T-cell (primary cell): ENCODE results near the gene UGT1A7. TPM values are rescaled to one million over a fixed set of nuclear protein-coding genes. Genes with fewer than 3 reads are reported as not detected.

Experiments
- ATAC-seq, 4 experiments: fragments of 200-7000 bp in 3 of 4; fragments of 150-1000 bp in 1 of 4; cut with Tn5 transposase; replicated peaks in 1 of 4; 1 replicate in 3 of 4; 2 replicates in 1 of 4; pipeline ENCODE4 v1.10.0; 2021; ENCODE audit warnings: moderate library complexity in 3 of 4, mild to moderate bottlenecking in 2 of 4, moderate number of reproducible peaks in 1 of 4
- CTCF ChIA-PET, 2 donors: fragments of 300-600 bp; sonication (Branson Sonifier 250); formaldehyde crosslinking; loops; one replicate each; lab custom pipeline; 2022; ENCODE audit warnings: antibody characterized with exemption in 2 of 2; lab: Charles Lee
- POLR2A ChIA-PET, 2 donors: fragments of 300-600 bp; sonication (Branson Sonifier 250); formaldehyde crosslinking; loops; one replicate each; lab custom pipeline; 2022; ENCODE audit warnings: antibody characterized with exemption in 2 of 2; lab: Charles Lee
- DNase-seq, 35 experiments: peaks; one replicate each; pipeline versions ENCODE4 v3.0.0 to v3.0.0-alpha.2; 2013 to 2023
- H3K27ac ChIP-seq: one replicate; pipeline ENCODE4 v1.5.1; 2013; ENCODE audit warnings: low read length
- H3K27me3 ChIP-seq, 2 experiments: replicated peaks in 1 of 2; 1 replicate in 1 of 2; 2 replicates in 1 of 2; pipeline versions ENCODE4 v1.6.1 to v1.7.0; 2013; ENCODE audit warnings: low read length in 1 of 2, mixed read lengths in 1 of 2; ENCODE audit not compliant: control insufficient read depth in 2 of 2, insufficient read depth in 2 of 2; ENCODE audit errors: extremely low read depth in 1 of 2
- H3K36me3 ChIP-seq, 2 donors: 1 replicate in 1 of 2; 2 replicates in 1 of 2; pipeline versions ENCODE4 v1.6.1 to v1.7.0; 2013; ENCODE audit warnings: low read length in 1 of 2; ENCODE audit not compliant: control insufficient read depth in 2 of 2, insufficient read depth in 1 of 2; ENCODE audit errors: extremely low read depth in 1 of 2
- H3K4me1 ChIP-seq, 2 experiments: 1 replicate in 1 of 2; 2 replicates in 1 of 2; pipeline versions ENCODE4 v1.6.1 to v1.7.0; 2013; ENCODE audit warnings: low read length in 2 of 2, mixed read lengths in 1 of 2; ENCODE audit not compliant: insufficient read depth in 2 of 2, control insufficient read depth in 1 of 2; ENCODE audit errors: extremely low read depth in 1 of 2
- H3K4me3 ChIP-seq, 2 donors: 1 replicate in 1 of 2; 2 replicates in 1 of 2; pipeline versions ENCODE4 v1.5.1 to v1.7.0; 2013; ENCODE audit warnings: mild to moderate bottlenecking in 2 of 2, low read length in 1 of 2, moderate library complexity in 1 of 2; ENCODE audit not compliant: control insufficient read depth in 1 of 2; ENCODE audit errors: extremely low read depth in 1 of 2
- H3K9me3 ChIP-seq: 2 replicates; pipeline ENCODE4 v1.7.0; 2013
- H3K27ac Mint-ChIP-seq, 2 donors: one replicate each; pipeline ENCODE4 v1.8.0; 2020 to 2021; ENCODE audit warnings: mild to moderate bottlenecking in 2 of 2, mixed read lengths in 2 of 2
- H3K27me3 Mint-ChIP-seq, 2 donors: one replicate each; pipeline ENCODE4 v1.8.0; 2021 to 2022; ENCODE audit warnings: mixed read lengths in 2 of 2
- H3K36me3 Mint-ChIP-seq: one replicate; pipeline ENCODE4 v1.8.0; 2021; ENCODE audit warnings: mixed read lengths
- H3K4me1 Mint-ChIP-seq, 3 donors: one replicate each; pipeline ENCODE4 v1.8.0; 2020 to 2022; ENCODE audit warnings: mixed read lengths in 3 of 3, mild to moderate bottlenecking in 1 of 3
- H3K4me3 Mint-ChIP-seq, 3 donors: one replicate each; pipeline ENCODE4 v1.8.0; 2020 to 2022; ENCODE audit warnings: mild to moderate bottlenecking in 3 of 3, mixed read lengths in 3 of 3, moderate library complexity in 3 of 3
- H3K9me3 Mint-ChIP-seq, 3 donors: one replicate each; pipeline ENCODE4 v1.8.0; 2020 to 2022; ENCODE audit warnings: mixed read lengths in 3 of 3
- WGBS: methylation state at CpG from one replicate; pipeline ENCODE4 v1.1.5; 2013; ENCODE audit warnings: missing lambda C conversion rate; ENCODE audit not compliant: insufficient coverage; 5-methylcytosine and 5-hydroxymethylcytosine counted together
- total RNA-seq, 35 experiments: library from RNA in 6 of 35; stranded (reverse) in 6 of 35; fragments of 120-200 nt in 1 of 35; gene quantifications; one replicate each; pipeline versions ENCODE4 v1.2.1 to v1.2.4 and lab custom pipeline; 2013 to 2026

UGT1A7 gene
- total RNA-seq, 5 donors from 2014 or later (not counting 1 experiment from before 2014, with no cell fraction given) = 0.10 TPM; not detected in 4

DNA sequence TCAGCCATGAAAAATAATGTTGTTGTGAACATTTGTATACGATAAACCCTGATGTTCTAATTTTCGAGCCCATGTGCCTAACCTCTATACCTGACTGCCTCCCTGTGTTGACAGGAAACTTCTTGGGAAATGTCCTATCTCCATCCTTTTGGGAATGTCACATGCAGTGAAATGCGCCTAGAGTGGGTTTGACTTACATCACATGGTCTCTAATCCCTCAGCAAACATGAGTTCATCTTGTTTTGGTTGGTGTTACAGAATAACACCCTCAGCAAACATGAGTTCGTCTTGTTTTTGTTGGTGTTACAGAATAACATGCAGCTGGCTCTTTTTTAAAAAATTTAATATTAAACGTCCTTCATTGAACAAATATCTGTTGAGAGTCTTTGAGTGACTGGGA lies 6.6 kb downstream of the UGT1A7 start:
- Histone ChIP-seq H3K4me1 (no peaks in the 10 kb centered on the region), H3K9me3 (no peaks in the 10 kb centered on the region), H3K27ac (no peak overlapping the region), H3K4me3 (no peak overlapping the region), H3K36me3 (no peaks in the 10 kb centered on the region), H3K27me3 (peaks cover 0 to 5% of the 10 kb centered on the region in 2 experiments)
- WGBS = no CpG with 5 or more reads among the region's 5 CpGs
- Mint-ChIP-seq H3K36me3 (no peaks in the 10 kb centered on the region), H3K9me3 (no peaks in the 10 kb centered on the region), H3K27me3 (peaks cover 2 to 9% of the 10 kb centered on the region in 2 donors), H3K4me3 (no peak overlapping the region), H3K4me1 (no peaks in the 10 kb centered on the region), H3K27ac (no peak overlapping the region)
- DNase-seq = no peak
- ChIA-PET POLR2A (no interaction called here), CTCF (no interaction called here)
- ATAC-seq = no peak

DNA sequence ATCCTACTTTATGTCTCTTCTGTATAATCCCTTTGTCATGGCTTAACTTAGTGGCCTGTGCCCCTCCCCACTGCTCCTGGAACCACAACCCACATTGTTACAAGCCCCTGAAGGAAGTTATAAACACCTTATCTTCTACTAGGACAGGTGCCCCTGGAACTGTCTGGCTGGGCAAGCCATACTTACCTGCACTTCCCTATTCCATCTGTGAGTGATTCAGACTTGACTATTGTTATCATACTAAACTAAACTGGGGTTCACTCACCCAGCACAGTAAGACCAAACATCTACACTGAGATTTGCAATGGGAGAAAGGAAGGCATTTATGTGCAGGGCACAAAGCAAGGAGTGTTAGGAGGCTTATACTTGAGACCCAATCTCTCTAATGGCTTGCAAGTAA lies 7.3 kb downstream of the UGT1A7 start:
- ATAC-seq = no peak
- H3K4me1 Mint-ChIP-seq = no peaks in the 10 kb centered on the region
- no peaks in the 10 kb centered on the region for H3K9me3 ChIP-seq
- H3K36me3 ChIP-seq = no peaks in the 10 kb centered on the region
- H3K27me3 Mint-ChIP-seq = peaks cover 2 to 9% of the 10 kb centered on the region in 2 donors
- no peaks in the 10 kb centered on the region for H3K36me3 Mint-ChIP-seq
- no peak overlapping the region for H3K4me3 Mint-ChIP-seq
- no peak for DNase-seq
- H3K27ac ChIP-seq = no peak overlapping the region
- ChIA-PET POLR2A (no interaction called here), CTCF (no interaction called here)
- H3K27ac Mint-ChIP-seq = no peak overlapping the region
- no peak overlapping the region for H3K4me3 ChIP-seq
- H3K9me3 Mint-ChIP-seq = no peaks in the 10 kb centered on the region
- H3K27me3 ChIP-seq = peaks cover 0 to 5% of the 10 kb centered on the region in 2 experiments
- H3K4me1 ChIP-seq = no peaks in the 10 kb centered on the region

DNA sequence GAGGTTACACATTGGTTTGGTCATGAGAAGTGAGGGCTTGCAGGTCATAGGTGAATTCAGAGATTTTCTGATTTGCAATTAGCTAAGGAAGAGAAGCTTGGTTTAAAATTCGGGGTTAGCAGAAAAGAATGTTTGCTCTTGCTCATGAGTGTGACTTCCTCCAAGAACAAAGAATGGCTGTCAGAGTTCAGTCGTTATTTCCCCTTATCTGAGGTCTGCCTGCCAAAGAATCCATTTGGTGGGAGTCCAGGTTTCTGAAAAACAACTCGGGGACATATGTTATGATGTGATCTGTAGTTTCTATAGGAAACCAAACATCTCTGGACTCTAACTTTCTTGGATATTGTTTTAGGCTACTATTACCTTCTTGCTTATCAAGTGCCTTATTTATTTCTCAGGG lies 7.8 kb downstream of the UGT1A7 start:
- H3K27ac ChIP-seq = no peak overlapping the region
- WGBS = no CpG with 5 or more reads among the region's 3 CpGs
- H3K4me1 ChIP-seq = no peaks in the 10 kb centered on the region
- ChIA-PET CTCF (no interaction called here), POLR2A (no interaction called here)
- Mint-ChIP-seq H3K27me3 (peaks cover 2 to 9% of the 10 kb centered on the region in 2 donors), H3K36me3 (no peaks in the 10 kb centered on the region), H3K4me1 (no peaks in the 10 kb centered on the region), H3K4me3 (no peak overlapping the region), H3K27ac (no peak overlapping the region), H3K9me3 (no peaks in the 10 kb centered on the region)
- H3K36me3 ChIP-seq = no peaks in the 10 kb centered on the region
- no peaks in the 10 kb centered on the region for H3K9me3 ChIP-seq
- ATAC-seq = no peak
- DNase-seq = no peak
- no peak overlapping the region for H3K4me3 ChIP-seq
- H3K27me3 ChIP-seq = peaks cover 0 to 5% of the 10 kb centered on the region in 2 experiments

DNA sequence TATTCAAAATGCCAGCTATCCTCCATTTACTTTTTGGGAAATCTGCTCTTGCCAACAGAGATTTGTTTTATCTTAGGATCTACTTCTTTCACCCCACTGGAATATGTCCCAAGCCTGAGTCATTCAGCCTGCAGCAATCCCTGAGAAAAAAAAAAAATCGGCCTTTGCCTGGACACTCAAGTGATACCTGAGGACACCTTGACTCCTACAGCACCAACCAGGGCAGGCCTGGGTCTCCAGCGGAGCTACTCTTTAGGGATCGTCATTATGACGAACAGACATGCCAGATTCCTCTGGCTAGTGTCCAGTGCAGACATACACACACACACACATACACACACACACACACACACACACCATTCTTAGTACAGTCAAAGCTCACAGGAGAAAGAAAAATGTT lies 8.7 kb downstream of the UGT1A7 start:
- H3K27me3 Mint-ChIP-seq = peaks cover 2 to 9% of the 10 kb centered on the region in 2 donors
- CTCF ChIA-PET = no interaction called here
- 60% methylated on average over 1 of the region's 4 CpGs for WGBS

DNA sequence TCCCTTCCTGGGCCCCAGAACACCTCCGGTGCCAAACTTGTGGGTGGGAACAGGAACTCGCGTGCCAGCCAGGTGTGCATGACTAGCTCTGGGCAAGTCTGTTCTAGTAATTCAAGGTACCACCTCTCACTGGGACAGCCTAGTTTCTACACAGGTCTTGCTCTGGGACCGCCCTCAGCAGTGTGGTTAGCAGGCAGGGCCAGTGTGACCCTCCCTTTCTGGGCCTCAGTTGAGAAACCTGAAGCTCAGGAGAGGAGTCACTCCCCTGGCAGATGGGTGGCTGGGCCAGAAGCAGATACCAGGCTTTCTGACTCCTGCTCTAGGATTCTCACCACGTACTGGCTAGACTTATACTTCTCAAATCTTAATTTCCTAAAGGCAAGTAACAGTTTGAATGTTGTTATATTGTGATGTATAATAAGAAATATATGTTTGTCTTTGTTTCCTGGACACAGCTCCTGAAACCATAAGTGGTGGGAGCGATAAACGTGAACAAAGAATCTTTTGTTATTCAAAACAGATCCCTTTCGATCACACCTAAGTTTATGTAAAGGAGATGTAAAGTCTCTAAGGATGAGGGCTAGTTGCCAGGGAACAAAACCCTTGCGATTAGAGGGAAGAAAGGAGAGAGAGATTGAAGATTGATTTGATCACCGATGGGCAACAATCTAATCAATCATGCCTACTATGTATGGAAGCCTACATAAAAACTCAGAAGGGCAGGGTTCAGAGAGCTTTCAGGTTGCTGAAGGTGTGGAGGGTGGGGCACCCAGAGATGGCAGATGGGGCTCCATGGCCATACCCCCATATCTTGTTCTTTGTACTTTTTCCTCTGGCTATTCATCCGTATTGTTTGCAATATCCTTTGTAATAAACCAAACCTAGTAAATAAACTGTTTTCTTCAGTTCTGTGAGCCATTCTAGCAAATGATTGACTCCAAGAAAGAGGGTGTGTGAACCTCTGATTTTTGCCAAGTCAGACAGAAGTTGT lies 10.0 kb downstream of the UGT1A7 start:
- Histone ChIP-seq H3K4me3 (no peak overlapping the region), H3K9me3 (no peaks in the 10 kb centered on the region), H3K27me3 (peaks cover 0 to 5% of the 10 kb centered on the region in 2 experiments), H3K27ac (no peak overlapping the region), H3K36me3 (no peaks in the 10 kb centered on the region), H3K4me1 (no peaks in the 10 kb centered on the region)
- no peaks in the 10 kb centered on the region for H3K4me1 Mint-ChIP-seq
- H3K27me3 Mint-ChIP-seq = peaks cover 5% of the 10 kb centered on the region in 2 donors
- H3K36me3 Mint-ChIP-seq = no peaks in the 10 kb centered on the region
- ChIA-PET POLR2A (no interaction called here), CTCF (no interaction called here)
- ATAC-seq = no peak
- no peak overlapping the region for H3K4me3 Mint-ChIP-seq
- H3K9me3 Mint-ChIP-seq = no peaks in the 10 kb centered on the region
- no peak overlapping the region for H3K27ac Mint-ChIP-seq
- no peak for DNase-seq
- WGBS = 76% methylated on average over 4 of the region's 11 CpGs

More for the DNA sequence above, 8.7 kb downstream of the UGT1A7 start:
- no peak overlapping the region for H3K4me3 Mint-ChIP-seq
- POLR2A ChIA-PET = no interaction called here
- no peaks in the 10 kb centered on the region for H3K9me3 Mint-ChIP-seq
- no peak for ATAC-seq
- Histone ChIP-seq H3K4me1 (no peaks in the 10 kb centered on the region), H3K27ac (no peak overlapping the region), H3K27me3 (peaks cover 0 to 5% of the 10 kb centered on the region in 2 experiments), H3K9me3 (no peaks in the 10 kb centered on the region), H3K36me3 (no peaks in the 10 kb centered on the region), H3K4me3 (no peak overlapping the region)
- no peak overlapping the region for H3K27ac Mint-ChIP-seq
- H3K36me3 Mint-ChIP-seq = no peaks in the 10 kb centered on the region
- no peaks in the 10 kb centered on the region for H3K4me1 Mint-ChIP-seq
- no peak for DNase-seq

DNA sequence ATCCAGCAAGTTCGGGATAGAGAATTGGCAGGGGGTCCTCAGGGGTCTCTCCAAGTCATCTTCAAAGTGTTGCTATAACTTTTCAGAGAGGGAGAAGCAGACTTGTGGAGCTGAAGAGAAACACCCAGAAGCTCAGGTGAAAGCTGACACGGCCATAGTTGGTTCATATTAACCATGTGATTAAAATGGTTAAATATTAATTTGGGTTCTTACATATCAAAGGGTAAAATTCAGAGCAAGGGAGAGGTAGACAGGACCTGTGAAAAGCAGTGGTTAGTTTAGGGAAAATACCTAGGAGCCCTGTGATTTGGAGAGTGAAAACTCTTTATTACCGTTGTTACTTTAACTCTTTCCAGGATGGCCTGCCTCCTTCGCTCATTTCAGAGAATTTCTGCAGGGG lies 10.9 kb downstream of the UGT1A7 start, which contains the start of gene UGT1A6:
Gene UGT1A6, plus strand, starts transcription at position 243 of the 400 bp plus-strand sequence. Its CDS starts 115 bp downstream, at position 358.
- no peak within 1 kb of the TSS for H3K27ac Mint-ChIP-seq
- CTCF ChIA-PET = no interaction called here

More for the DNA sequence above, 10.9 kb downstream of the UGT1A7 start, which contains the start of gene UGT1A6:
- Mint-ChIP-seq H3K36me3 (no peaks in the 10 kb centered on the region), H3K4me1 (no peaks in the 10 kb centered on the region), H3K9me3 (no peaks in the 10 kb centered on the region), H3K27me3 (peaks cover 4 to 9% of the 10 kb centered on the region in 2 donors), H3K4me3 (no peak within 1 kb of the TSS)
- 70% methylated on average over 4 of the region's 4 CpGs for WGBS
- ATAC-seq (no peak), DNase-seq (no peak)
- H3K4me3 ChIP-seq = no peak within 1 kb of the TSS
- H3K27me3 ChIP-seq = peaks cover 0 to 5% of the 10 kb centered on the region in 2 experiments
- H3K9me3 ChIP-seq = no peaks in the 10 kb centered on the region
- H3K4me1 ChIP-seq = no peaks in the 10 kb centered on the region
- H3K27ac ChIP-seq = no peak within 1 kb of the TSS
- POLR2A ChIA-PET = no interaction called here
- no peaks in the 10 kb centered on the region for H3K36me3 ChIP-seq
